Breast epithelium (tissue), 3 donors: Measurements from ENCODE around the gene GAPDHS.

ENCODE experiments used
- POLR2AphosphoS5 ChIP-seq, 3 donors: sonication (generic); formaldehyde crosslinking; IDR thresholded peaks; one replicate each; pipeline ENCODE4 v1.6.1; 2017; ENCODE audit warnings: antibody characterized with exemption in 3 of 3
- TF ChIP-seq, protein P1 (sequence below), 3 donors: fragments of 450-650 bp; IDR thresholded peaks; one replicate each; pipeline ENCODE4 v1.5.1; 2016 to 2017; ENCODE audit warnings: antibody characterized with exemption in 3 of 3, mild to moderate bottlenecking in 3 of 3, moderate library complexity in 3 of 3

DNA sequence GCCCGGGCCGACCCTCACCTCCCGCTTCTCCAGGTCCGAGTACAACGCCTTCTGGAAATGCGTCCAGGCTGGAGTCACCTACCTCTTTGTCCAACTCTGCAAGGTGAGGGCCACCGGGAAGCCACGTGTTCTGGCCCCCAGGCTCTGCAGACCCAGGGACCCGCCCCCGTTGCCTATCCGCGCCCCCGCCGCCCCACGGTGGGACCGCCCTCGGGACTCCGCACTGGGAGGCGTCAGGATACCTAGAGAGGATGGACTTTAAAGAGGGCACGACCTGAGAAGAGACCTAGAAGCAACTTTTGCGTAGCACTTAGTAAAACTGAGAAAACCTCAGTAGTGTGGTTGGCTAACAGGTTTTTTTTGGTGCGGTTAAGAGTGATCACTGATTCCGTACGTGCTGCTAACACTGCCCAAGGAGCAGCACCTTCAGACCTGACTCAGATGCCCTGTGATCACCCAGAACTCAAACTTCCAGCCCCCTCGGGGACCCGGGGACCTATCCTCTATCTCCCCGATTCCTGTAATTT is 12.7 kb downstream of the GAPDHS start:
- TF ChIP-seq, protein P1, sequence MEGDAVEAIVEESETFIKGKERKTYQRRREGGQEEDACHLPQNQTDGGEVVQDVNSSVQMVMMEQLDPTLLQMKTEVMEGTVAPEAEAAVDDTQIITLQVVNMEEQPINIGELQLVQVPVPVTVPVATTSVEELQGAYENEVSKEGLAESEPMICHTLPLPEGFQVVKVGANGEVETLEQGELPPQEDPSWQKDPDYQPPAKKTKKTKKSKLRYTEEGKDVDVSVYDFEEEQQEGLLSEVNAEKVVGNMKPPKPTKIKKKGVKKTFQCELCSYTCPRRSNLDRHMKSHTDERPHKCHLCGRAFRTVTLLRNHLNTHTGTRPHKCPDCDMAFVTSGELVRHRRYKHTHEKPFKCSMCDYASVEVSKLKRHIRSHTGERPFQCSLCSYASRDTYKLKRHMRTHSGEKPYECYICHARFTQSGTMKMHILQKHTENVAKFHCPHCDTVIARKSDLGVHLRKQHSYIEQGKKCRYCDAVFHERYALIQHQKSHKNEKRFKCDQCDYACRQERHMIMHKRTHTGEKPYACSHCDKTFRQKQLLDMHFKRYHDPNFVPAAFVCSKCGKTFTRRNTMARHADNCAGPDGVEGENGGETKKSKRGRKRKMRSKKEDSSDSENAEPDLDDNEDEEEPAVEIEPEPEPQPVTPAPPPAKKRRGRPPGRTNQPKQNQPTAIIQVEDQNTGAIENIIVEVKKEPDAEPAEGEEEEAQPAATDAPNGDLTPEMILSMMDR (IDR thresholded peaks at IDR 0.05), result no peak
- TF ChIP-seq POLR2AphosphoS5 (IDR thresholded peaks at IDR 0.05), result no peak
